Astrocyte of the hippocampus (primary cell): ENCODE data around the gene ZNF511.
"Not testable (repeated sequence)": the region's sequence is repeated elsewhere in the genome, so short reads cannot be mapped to it uniquely, and the experiment has no call there.

Source experiments
- DNase-seq: peaks from one replicate; pipeline ENCODE4 v3.0.0; 2011; ENCODE audit warnings: low read depth, low spot score

The ZNF511 gene, protein sequence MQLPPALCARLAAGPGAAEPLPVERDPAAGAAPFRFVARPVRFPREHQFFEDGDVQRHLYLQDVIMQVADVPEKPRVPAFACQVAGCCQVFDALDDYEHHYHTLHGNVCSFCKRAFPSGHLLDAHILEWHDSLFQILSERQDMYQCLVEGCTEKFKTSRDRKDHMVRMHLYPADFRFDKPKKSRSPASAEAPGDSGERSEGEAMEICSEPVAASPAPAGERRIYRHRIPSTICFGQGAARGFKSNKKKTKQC

DNA sequence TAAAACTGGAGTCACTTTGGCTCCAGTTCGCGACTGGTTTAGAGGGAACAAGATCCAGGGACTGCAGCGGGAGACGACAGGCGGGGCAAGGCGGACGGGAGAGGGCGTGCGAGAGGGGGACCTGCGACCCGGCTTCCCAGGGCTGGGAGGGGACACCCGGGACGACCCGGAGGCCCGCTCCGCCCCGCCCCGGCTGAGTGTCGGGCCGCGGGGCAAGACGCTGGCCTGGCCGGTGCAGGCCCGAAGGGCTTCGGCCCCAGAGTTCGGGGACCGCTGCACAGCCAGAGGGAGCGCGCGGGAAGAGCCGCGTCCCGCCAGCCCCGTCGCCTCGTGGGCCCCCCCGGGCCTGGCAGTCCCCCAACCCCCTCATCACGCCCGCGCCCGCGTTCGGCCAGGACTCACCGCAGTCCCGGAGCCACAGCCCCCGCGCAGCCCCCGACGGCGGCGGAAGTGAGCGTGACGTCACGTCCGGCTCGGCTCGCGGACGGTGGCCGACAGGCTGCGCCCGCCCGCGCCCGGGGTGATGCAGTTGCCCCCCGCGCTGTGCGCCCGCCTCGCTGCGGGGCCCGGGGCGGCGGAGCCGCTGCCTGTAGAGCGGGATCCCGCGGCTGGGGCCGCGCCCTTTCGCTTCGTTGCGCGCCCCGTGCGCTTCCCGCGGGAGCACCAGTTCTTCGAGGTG is at the start of gene ZNF511, which contains the start of gene TUBGCP2:
Gene ZNF511 (plus strand): TSS at position 494 of the 679 bp plus-strand sequence. CDS start 30 bp downstream, at position 524.
Gene TUBGCP2 (minus strand): TSS at position 452 of the 679 bp plus-strand sequence. CDS start 5,931 bp downstream, outside the sequence.
- DNase-seq = peak; percentile 95

DNA sequence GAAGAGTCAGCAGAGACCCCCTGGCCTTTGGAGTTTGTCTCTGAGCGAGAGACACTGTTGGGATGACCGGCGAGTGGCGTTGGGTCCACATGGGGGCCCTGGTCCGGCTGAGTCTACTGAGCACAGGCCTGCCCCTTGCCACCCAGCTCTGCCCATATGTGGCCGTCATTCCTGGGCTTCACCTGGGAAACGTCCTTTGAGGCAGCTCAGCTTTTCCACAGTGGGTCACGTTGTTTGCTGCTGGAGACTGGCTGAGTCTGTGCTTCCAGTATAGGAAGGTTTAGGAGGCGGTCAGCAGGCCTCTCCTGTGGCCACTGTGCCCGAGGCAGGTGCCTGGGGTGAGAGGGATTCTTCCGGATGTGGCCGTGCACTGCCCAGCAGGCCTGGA is 49.1 kb upstream of the ZNF511 start:
- DNase-seq = no peak

DNA sequence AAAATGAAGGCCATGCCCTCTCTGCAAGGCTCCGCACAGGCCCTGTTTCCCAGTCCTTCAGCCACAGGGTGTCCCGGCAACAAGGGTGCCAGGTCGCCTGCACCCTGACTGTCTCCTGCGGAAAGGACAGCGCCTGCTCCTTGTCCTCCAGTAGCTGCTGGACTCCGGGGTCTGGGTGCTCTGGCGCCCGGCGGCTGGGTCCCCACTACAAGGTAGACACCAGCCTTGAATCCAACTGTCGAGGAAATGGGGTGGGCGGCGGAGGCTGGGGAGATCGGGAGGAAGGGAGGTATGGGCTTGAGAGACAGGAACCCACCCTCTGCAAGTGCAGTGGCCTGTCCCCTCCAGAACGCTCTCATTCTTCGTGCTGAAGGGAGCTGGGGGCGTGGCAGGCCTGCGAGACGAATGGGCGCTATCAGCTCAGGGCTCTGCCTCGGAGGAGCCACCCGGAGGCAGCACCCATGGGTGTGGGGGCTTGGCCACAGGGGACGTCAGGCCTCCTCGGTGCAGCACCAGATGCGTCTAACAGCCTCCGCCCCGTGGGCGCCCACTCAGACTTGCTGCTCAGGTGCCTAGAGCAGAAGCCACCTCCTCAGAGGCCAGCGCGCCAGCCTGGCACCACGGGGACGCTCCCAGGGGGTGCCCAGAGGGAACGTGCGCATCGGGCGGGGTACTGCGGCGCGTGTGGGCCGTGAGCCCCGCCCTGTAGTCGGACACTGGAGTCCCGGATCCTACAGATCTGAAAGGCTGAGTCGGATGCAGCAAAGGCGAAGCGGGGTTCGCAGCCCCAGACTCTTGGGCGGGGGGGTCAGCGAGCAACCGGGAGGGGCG is 47.6 kb upstream of the ZNF511 start:
- DNase-seq = peak; percentile 61

DNA sequence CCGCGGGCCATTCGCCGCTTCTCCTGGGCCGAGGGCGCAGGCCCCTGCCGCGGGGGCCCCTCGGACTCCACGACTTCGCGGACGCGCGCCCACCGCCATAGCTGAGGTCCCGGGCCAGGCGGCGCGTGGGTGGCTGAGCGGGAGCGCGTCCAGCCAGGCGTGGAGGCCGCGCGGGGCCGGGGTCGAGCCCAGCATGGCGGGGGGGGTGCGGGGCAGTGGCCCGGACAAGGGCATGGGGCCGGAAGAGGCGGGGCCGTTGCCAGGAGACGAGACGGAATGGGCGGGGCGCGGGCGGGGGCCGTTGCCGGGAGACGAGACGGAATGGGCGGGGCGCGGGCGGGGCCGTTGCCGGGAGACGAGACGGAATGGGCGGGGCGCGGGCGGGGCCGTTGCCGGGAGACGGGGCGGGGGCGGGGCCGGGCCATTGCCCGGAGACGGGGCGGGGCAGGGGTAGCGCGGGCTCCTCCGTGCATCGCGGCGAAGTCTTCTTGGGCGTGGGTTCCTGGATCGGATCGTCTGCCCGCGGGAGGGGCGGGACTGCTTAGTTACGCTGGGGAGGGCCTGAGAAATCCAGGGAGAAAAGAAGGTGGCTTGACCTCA is 46.9 kb upstream of the ZNF511 start:
- DNase-seq = peak; percentile 79

DNA sequence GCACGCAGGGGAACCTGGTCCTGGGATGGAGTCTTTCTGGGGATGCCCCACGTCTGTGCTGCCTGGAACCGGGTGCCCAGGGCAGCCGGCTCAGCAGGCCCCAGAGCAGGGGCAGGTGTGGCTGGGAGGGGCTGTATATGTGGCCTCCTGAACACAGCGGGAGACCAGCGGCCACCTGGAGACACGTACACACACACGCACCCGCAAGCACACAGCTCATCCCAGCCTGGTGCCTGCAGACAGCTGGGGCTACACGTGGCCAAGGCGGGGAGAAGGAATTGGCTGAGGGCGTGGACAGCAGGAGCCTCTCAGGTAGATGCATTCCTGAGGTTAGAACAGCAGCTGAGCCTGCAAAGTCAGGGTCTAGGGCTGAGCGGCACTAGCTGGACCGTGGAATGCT is 46.0 kb upstream of the ZNF511 start:
- DNase-seq = no peak

DNA sequence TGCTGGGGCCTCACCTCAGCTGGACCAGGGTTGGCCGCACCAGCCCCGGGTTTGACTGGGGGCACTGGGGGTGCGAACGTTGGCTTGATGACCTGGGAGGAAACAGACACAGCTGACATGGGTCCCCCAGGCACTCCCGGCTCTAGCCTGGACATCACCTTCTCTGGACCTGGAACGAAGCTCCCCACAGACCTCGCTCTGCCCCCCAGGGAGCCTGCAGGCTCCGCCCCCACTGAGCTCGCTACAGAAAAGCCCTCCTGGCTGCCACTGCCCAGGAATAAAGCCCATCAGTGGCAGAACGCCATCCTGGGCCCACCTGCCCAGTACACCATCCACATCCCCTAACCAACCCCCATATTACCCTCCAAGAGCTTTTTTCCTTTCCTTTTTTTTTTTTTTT is 45.0 kb upstream of the ZNF511 start:
- DNase-seq = no peak

DNA sequence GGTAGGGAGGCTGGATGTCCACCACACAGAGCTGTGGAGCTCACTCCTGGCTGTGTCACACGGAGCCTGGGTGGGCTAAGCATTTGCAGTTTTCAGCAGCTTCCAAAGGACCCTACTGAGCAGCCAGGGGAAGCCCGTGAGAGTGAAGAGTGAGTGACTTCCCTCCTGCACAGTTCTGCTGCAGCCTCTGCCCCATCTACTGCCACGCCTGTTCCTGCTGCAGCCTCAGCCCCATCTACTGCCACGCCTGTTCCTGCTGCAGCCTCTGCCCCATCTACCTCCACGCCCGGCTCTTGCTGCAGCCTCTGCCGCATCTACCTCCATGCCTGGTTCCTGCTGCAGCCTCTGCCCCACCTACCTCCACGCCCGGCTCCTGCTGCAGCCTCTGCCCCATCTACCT is 44.3 kb upstream of the ZNF511 start:
- no peak for DNase-seq

DNA sequence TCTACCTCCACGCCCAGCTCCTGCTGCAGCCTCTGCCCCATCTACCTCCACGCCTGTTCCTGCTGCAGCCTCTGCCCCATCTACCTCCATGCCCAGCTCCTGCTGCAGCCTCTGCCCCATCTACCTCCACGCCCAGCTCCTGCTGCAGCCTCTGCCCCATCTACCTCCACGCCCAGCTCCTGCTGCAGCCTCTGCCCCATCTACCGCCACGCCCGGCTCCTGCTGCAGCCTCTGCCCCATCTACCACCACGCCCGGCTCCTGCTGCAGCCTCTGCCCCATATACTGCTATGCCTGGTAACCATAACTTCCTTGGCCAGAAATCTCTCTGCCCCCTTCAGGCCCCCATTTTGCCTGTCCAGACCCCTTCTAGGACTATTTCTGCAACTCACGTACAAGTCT is 43.7 kb upstream of the ZNF511 start:
- not testable (repeated sequence) for DNase-seq

DNA sequence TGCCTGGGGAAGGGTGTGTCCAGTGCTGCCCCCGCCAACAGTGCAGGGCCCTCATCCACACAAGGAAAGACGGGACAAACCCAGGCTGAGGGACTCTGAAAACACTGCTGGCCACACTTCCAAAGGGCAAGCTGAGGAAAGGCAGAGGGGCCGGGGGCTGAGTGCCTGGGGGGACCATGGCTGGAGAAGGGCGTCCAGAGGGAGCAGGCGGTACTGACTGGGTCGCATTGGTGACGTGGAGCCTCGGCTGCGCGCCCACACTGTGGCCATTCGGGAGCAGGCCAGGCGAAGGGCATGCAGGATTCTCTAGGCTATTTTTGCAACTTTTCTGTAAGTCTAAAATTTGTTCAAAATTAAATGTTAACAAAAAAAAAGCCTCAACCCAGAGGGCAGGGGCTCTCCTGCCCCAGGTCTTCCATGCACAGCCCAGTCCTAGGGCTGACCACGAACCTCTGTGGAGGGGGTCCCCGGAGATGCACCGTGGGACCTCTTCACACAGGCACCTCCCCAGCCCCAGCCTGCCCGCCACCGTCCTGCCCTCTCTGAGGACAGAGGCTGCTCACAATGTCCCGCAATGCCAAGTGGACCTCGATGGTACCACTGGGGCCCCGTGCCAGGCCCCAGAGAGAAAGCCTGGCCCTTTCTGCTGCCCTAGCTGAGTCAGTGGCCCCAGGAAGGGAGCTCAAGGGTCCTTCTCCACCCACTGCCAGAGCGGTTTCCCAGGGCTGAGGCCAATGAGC is 42.5 kb upstream of the ZNF511 start:
- no peak for DNase-seq

DNA sequence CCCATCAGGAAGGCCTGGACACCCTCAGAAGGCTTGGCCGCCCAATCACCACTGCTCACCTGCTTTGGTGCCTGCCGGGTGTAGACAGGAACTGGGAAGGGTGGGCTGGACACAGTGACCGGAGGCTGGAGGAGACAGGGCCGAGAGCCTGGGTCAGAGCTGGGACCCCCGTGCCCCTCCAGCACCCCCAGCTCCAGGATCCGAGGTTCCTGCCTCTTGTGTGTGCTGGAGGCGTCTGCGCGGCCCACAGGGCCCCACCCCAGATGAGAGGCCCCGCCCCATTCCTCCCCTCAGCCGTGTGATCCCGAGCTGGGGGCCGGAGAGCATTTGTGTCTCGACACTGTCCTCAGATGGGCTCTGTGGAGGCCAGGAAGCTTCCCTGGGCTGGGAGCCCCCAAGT is 41.4 kb upstream of the ZNF511 start:
- DNase-seq = no peak

DNA sequence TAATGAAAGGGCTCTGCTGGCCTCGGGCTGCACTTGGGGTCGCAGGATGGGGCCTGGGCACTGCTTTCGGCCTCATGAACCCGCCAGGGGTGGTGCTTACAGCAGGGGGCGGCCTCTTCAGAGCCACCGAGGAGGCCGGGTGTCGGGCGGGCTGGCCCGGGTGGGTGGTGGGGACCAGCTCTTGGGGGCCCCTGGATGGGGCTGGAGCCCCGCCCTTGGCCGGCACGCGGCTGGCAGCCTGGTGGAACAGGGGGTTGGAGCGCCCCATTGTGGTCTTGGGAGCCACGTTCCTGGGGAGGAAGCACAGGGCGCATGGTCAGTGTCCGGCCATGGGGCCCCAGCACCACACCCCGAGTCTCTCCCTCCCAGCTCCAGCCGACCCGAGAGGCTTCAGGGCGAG is 40.9 kb upstream of the ZNF511 start:
- no peak for DNase-seq

DNA sequence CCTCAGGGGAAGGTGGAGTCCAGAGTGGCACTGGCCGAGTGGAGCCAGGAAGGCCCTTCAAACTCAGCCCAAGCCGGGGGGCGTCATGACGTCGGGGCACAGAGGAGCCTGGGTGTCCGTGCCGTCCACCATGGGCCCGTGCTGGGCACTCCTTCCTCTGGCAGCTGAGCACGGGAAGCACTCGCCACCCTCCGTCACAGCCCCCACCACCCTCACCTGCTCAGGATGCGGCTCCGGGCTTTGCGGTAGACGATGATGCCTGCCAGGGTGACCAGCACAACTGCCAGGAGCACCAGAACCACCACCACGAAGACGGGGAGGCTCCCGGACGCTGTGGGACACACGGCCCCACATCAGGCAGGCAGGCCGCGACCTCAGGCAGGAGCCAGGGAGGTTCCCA is 40.2 kb upstream of the ZNF511 start:
- no peak for DNase-seq

DNA sequence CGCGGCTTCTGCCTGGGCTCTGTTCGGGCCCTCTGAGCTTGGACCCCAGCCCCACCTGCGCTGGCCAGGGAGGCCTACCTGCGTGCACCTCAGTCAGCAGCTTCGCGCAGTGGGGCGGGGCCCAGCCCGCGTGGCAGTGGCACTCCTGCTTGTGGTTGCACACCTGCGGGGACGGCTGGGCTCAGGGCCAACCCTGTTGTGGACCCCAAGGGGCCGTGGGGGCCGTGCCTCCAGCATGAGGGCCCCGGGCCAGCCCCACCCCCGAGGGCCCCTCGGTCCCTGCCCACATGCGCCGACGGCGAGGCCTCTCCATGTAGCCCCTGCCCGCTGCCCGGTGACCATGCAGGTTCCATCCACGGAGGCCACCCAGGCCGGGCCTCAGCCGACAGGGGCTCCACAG is 39.3 kb upstream of the ZNF511 start:
- DNase-seq = no peak

DNA sequence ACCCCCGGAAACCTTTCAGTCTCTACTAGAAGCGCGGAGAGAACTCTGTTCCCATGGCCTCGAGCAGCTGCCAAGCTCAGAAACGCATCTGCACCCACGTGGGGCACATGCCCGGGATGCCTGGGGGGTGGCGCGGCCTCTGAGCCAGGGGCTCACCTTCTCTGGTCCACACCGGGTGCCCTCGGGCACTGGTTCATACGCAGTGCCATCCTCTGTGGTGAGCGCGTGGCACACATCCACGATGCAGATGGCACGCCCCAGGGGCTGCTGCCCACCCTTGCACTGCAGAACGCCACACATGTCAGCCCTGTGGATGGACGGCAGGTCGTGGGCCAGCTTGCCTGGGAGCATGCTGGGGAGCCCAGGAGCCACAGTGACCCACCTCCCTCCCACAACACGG is 38.5 kb upstream of the ZNF511 start:
- no peak for DNase-seq

DNA sequence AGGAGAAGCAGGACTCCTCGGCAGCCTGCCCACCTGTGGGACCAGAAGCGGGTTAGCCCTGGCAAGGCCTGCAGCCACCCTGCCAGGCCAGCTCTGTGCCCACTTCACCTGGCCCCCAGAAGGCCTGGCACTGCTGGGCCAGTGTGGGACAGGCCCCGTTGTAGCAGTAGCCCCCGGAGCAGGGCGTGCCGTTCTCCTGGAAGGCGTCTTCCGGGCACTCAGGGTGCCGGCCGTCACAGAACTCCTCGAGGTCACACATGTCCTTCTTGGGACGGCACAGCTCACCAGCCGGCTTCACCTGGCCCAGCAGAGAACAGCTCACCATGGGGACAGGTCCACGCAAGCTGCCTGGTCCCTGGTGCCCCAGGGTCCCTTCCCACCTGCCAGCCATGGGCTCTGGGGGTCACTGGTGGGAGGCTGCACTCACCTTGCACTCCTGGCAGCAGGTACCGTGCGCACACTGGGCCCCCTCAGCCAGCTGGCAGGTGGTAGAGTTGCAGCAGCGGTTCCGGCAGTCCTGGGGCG is 37.9 kb upstream of the ZNF511 start:
- no peak for DNase-seq

DNA sequence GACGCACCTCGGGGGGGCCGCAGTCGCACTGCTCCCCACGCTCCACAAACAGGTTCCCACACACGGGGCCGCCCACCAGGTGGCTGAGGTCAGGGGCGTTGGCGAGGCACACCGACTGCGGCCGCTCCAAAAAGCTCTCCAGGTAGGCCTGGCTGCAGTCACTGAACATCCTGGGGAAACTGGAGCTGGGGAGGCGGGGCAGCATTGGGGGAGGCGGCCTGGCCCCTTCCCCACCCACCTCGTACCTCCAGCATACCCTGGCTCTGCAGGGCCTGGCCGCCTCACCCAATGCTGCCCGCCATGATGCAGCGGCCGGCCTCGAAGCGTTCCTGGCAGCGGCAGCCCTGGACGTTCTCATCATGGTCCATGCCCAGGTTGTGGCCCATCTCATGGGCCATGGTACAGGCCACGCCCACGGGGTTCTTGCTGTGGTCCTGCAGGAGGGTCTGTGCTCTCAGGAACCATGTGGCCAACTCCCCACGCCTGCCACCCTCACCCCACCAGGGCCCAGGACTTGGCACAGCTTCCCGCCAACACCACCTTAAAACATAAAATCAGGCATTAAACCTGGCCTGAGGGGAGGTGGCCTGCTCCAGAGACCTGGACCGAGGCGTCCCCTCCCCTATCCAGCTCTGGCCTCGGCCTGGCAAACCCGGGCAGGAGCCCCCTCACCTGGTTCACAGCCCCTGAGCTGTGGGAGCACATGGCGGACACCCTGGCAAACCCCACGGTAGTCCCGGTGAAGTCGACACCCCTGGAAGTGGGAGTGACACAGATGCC is 37.0 kb upstream of the ZNF511 start:
- no peak for DNase-seq

DNA sequence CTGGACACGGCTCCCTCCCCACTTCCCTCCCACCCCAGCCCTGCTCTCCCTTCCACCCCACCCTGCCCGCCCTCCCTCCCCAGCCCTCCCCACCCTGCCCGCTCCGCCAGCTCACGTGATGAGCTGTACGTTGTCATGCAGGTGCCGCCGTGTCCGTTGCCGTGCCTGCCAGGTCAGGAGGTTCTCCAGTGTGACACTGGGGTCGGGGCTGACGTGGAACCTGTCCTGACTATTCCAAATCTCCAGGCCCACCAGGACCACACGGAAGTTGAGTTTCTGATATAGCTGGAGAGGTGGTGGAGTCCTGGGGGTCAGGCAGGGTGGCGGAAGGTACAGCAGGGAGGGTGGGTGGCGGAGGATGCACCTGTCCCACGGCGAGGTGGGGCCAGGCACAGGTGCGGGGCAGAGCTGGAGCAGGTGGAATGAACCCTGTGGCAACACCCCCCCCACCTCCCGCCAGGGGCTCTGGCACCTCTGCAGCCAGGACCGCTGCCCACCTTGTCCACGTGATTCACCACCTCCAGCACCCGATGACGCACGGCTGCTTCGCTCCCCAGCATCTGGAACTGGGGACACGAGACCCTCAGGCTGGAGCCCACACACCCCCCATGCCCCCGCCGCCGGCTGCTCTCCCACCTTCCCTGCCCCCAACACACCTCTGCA is 36.3 kb upstream of the ZNF511 start:
- DNase-seq = no peak

DNA sequence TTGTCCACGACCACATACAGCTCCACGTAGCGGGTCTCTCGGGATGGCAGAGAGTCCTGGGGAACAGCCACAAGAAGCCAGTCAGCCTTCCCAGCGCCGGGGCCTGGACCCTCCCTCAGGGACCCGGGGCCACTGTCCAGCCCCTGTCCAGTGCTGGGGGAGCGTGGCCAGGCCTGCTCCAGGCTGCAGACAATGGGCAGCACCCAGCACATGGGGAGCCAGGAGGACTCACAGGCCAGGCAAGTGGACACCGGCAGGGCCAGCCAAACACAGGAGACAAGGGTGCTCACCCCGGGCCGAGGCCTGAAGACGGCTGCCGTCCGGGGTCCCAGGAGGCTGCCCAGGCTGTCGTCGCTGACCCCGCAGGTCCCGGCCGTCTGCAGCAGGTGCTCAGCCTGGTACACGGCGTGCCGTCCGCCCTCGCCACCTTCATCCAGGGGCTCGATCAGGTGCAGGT is 35.7 kb upstream of the ZNF511 start:
- DNase-seq = no peak

DNA sequence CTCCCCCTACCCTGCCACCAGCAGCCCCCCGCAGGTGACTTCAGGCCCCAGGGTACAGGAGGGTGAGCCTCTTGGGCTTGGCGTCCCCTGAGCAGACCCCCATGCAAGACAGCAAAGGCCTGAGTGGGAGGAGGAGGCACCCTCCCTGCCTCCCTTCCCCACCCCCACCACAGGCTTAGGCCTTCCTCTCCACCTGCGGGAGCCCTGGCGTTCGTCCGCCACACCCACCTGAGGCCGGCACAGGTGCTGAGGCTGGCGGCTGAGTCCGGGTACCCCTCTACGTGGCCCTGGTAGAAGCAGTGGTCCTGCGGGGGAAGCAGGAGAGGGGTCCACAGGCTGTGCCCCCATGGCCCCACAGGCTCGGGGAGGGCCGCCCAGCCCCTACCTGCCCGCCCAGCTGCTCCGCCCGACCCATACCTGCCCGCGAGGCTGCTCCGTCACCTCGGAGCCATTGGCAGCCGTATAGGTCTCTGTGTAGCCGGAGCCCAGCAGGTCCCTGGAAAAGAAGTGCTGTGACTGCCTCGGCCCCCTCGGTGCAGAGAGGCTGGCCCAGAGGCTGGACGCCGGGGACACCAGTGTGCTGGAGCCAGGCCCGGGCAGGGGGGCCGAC is 35.1 kb upstream of the ZNF511 start:
- no peak for DNase-seq
